ENCODE results near the gene ERBB4.

ERBB4 gene

GRCh38 chr2:212146416-212146815 is 392.2 kb downstream of the ERBB4 start:
- H3K4me3 ChIP-seq (ENCODE audit: low read depth, low read length), result no peak overlapping the region
- no peak for TF ChIP-seq CTCF (IDR thresholded peaks at IDR 0.05; ENCODE audit: borderline replicate concordance, insufficient read depth, low read depth, low read length)

- no peak for TF ChIP-seq CTCF (IDR thresholded peaks at IDR 0.05; ENCODE audit: borderline replicate concordance, insufficient read depth, low read depth, low read length)
- no peak overlapping the region for H3K4me3 ChIP-seq (ENCODE audit: low read depth, low read length)
Measured at GRCh38 chr2:212145121-212145520, 393.5 kb downstream of the ERBB4 start.

GRCh38 chr2:212142631-212143030 is 396.0 kb downstream of the ERBB4 start:
- no peak for TF ChIP-seq CTCF (IDR thresholded peaks at IDR 0.05; ENCODE audit: borderline replicate concordance, insufficient read depth, low read depth, low read length)
- no peak overlapping the region for H3K4me3 ChIP-seq (ENCODE audit: low read depth, low read length)

GRCh38 chr2:212141499-212141898 is 397.1 kb downstream of the ERBB4 start:
- no peak for TF ChIP-seq CTCF (IDR thresholded peaks at IDR 0.05; ENCODE audit: borderline replicate concordance, insufficient read depth, low read depth, low read length)
- H3K4me3 ChIP-seq (ENCODE audit: low read depth, low read length), result no peak overlapping the region

GRCh38 chr2:212136216-212136795 is 402.3 kb downstream of the ERBB4 start:
- no peak for TF ChIP-seq CTCF (IDR thresholded peaks at IDR 0.05; ENCODE audit: borderline replicate concordance, insufficient read depth, low read depth, low read length)
- H3K4me3 ChIP-seq (ENCODE audit: low read depth, low read length), result no peak overlapping the region

- no peak overlapping the region for H3K4me3 ChIP-seq (ENCODE audit: low read depth, low read length)
- no peak for TF ChIP-seq CTCF (IDR thresholded peaks at IDR 0.05; ENCODE audit: borderline replicate concordance, insufficient read depth, low read depth, low read length)
Measured at GRCh38 chr2:212135739-212136138, 402.9 kb downstream of the ERBB4 start.

GRCh38 chr2:212133337-212133736 is 405.3 kb downstream of the ERBB4 start:
- no peak for TF ChIP-seq CTCF (IDR thresholded peaks at IDR 0.05; ENCODE audit: borderline replicate concordance, insufficient read depth, low read depth, low read length)
- no peak overlapping the region for H3K4me3 ChIP-seq (ENCODE audit: low read depth, low read length)
